GM12865 (cell line): ENCODE results near the gene PDIA3.

Source experiments
- DNase-seq: peaks from one replicate; pipeline ENCODE4 v3.0.0; 2010; ENCODE audit warnings: low read depth
- H3K4me3 ChIP-seq: 2 replicates; pipeline ENCODE4 v1.5.1; 2011; ENCODE audit warnings: mild to moderate bottlenecking, low read depth, low read length, control low read depth
- CTCF ChIP-seq: IDR thresholded peaks from 2 replicates; pipeline ENCODE4 v1.5.1; 2011; ENCODE audit warnings: low read length, control low read depth, low read depth, inconsistent platforms; ENCODE audit not compliant: insufficient read depth; ENCODE audit errors: missing control alignments

Gene PDIA3

GRCh38 chr15:43794269-43795037 is 48.2 kb downstream of the PDIA3 start:
- TF ChIP-seq CTCF, result no peak
- H3K4me3 ChIP-seq, result no peak overlapping the region
- no peak for DNase-seq

GRCh38 chr15:43795197-43795596 is 49.0 kb downstream of the PDIA3 start:
- TF ChIP-seq CTCF, result no peak
- no peak overlapping the region for H3K4me3 ChIP-seq
- DNase-seq, result no peak

- H3K4me3 ChIP-seq, result no peak overlapping the region
- no peak for DNase-seq
- TF ChIP-seq CTCF, result no peak
Measured at GRCh38 chr15:43795997-43796396, 49.8 kb downstream of the PDIA3 start.

GRCh38 chr15:43796566-43796965 is 50.3 kb downstream of the PDIA3 start:
- no peak overlapping the region for H3K4me3 ChIP-seq
- TF ChIP-seq CTCF, result no peak
- DNase-seq, result no peak

- DNase-seq, result peak; percentile 55
- no peak for TF ChIP-seq CTCF
- no peak overlapping the region for H3K4me3 ChIP-seq
Measured at GRCh38 chr15:43799209-43799944, 53.1 kb downstream of the PDIA3 start.

- TF ChIP-seq CTCF, result no peak
Measured at GRCh38 chr15:43799945-43800285, 53.7 kb downstream of the PDIA3 start, which contains the start of gene SERINC4. Gene SERINC4 (minus strand): TSS chr15:43800220. CDS start chr15:43799986, 234 bp downstream.

More at GRCh38 chr15:43799945-43800285, 53.7 kb downstream of the PDIA3 start, which contains the start of gene SERINC4:
- DNase-seq, result no peak
- H3K4me3 ChIP-seq, result peak within 1 kb of the TSS; percentile 82
